Measurements from ENCODE around the gene HOMER3. TPM values are rescaled to one million over a fixed set of nuclear protein-coding genes. Genes with fewer than 3 reads are reported as not detected.
"Not testable (repeated sequence)": the region's sequence is repeated elsewhere in the genome, so short reads cannot be mapped to it uniquely, and the experiment has no call there.

HOMER3 gene
- total RNA-seq, 1 donor from 2014 or later: 30.9 TPM

DNA sequence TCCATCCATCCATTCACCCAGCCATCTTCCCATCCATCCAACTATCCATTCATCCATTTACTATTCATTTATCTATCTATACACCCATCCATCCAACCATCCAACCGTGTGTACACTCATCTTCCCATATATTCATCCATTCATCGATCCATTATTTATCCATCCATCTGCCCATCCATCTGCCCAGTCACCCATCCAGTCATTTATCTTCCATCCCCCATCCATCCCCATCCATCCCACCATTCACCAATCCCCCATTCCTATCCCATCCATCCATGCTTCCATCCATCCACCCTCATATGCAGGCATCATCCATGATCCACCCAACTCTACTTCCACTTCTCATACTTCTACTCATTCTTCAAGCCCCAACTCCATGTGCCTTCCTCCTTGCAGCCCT lies 14.0 kb upstream of the HOMER3 start:
- Histone ChIP-seq H3K9me3 (no peaks in the 10 kb centered on the region), H3K27ac (no peak overlapping the region), H3K4me3 (no peak overlapping the region), H3K27me3 (no peaks in the 10 kb centered on the region), H3K36me3 (no peaks in the 10 kb centered on the region), H3K4me1 (peaks cover 4% of the 10 kb centered on the region)
- TF ChIP-seq CTCF (IDR thresholded peaks at IDR 0.05) (no peak), POLR2A (IDR thresholded peaks at IDR 0.05) (no peak), POLR2AphosphoS5 (IDR thresholded peaks at IDR 0.05; ENCODE audit: insufficient read depth in 1 of 2, low read depth in 1 of 2) (no peak)
- DNase-seq (ENCODE audit: extremely low spot score in 2 of 2): no peak
- intact Hi-C loops (cut with DNase I): no loop called here

GRCh38 chr19:18954094-18954493 lies 13.1 kb upstream of the HOMER3 start:
- H3K4me3 ChIP-seq: no peak overlapping the region
- no peaks in the 10 kb centered on the region for H3K27me3 ChIP-seq
- no peaks in the 10 kb centered on the region for H3K9me3 ChIP-seq
- H3K4me1 ChIP-seq: peaks cover 4% of the 10 kb centered on the region
- H3K27ac ChIP-seq: no peak overlapping the region
- intact Hi-C loops (cut with DNase I): no loop called here
- no peaks in the 10 kb centered on the region for H3K36me3 ChIP-seq
- DNase-seq (ENCODE audit: extremely low spot score in 2 of 2): no peak
- TF ChIP-seq POLR2A (IDR thresholded peaks at IDR 0.05): no peak
- TF ChIP-seq CTCF (IDR thresholded peaks at IDR 0.05): no peak
- TF ChIP-seq POLR2AphosphoS5 (IDR thresholded peaks at IDR 0.05; ENCODE audit: insufficient read depth in 1 of 2, low read depth in 1 of 2): no peak

GRCh38 chr19:18952364-18953003 lies 11.5 kb upstream of the HOMER3 start:
- H3K4me1 ChIP-seq; H3K36me3 ChIP-seq; H3K27me3 ChIP-seq; H3K9me3 ChIP-seq; H3K27ac ChIP-seq; intact Hi-C loops (cut with DNase I); H3K4me3 ChIP-seq; DNase-seq (ENCODE audit: extremely low spot score in 2 of 2): not testable (repeated sequence)

DNA sequence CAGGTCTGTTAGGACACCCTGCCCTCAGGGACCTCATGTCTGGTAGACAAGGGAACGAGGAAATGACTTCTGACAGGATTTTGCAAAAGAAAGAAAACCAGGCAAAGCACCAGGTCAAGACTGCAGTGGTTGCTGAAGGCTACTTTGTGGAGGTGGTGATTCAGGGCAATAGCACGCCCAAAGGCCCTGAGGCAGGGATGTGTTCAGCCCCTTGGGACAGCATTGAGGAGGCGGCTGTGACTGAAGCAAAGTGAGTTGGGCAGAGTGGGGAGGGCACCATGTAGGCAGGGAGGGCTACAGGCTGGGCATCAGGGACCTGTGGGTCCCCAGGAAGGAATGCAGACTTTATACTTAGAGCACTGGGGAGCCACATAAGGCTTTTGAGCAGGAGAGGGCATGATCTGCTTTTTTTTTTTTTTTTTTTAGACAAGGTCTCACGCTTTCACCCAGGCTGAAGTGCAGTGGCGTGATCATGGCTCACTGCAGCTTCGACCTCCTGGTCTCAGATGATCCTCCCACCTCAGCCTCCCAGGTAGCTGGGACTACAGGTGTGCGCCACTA lies 10.8 kb upstream of the HOMER3 start:
- intact Hi-C loops (cut with DNase I): no loop called here
- Histone ChIP-seq H3K27ac (no peak overlapping the region), H3K9me3 (no peaks in the 10 kb centered on the region), H3K4me1 (peaks cover 4% of the 10 kb centered on the region), H3K36me3 (no peaks in the 10 kb centered on the region), H3K27me3 (no peaks in the 10 kb centered on the region), H3K4me3 (no peak overlapping the region)
- no peak for TF ChIP-seq POLR2A (IDR thresholded peaks at IDR 0.05)
- TF ChIP-seq POLR2AphosphoS5 (IDR thresholded peaks at IDR 0.05; ENCODE audit: insufficient read depth in 1 of 2, low read depth in 1 of 2): no peak
- no peak for TF ChIP-seq CTCF (IDR thresholded peaks at IDR 0.05)
- no peak for DNase-seq (ENCODE audit: extremely low spot score in 2 of 2)

DNA sequence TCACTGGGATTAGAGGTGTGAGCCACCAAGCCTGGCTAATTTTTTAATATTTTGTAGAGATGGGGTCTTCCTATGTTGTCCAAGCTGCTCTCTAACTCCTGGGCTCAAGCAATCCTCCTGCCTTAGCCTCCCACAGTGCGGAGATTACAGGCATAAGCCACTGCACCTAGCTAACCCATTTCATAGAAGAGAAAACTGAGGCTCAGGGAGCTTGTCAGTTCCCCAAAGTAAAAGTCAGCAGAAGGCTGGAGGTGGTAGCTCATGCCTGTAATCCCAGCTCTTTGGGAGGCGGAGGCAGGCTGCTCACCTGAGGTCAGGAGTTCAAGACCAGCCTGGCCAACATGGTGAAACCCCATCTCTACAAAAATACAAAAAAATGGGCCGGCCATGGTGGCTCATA lies 8.8 kb upstream of the HOMER3 start:
- H3K36me3 ChIP-seq: no peaks in the 10 kb centered on the region
- intact Hi-C loops (cut with DNase I): no loop called here

More for the DNA sequence above, 8.8 kb upstream of the HOMER3 start:
- peaks cover 4% of the 10 kb centered on the region for H3K4me1 ChIP-seq
- H3K27me3 ChIP-seq: no peaks in the 10 kb centered on the region
- H3K9me3 ChIP-seq: no peaks in the 10 kb centered on the region
- TF ChIP-seq POLR2A (IDR thresholded peaks at IDR 0.05) (no peak), CTCF (IDR thresholded peaks at IDR 0.05) (no peak), POLR2AphosphoS5 (IDR thresholded peaks at IDR 0.05; ENCODE audit: insufficient read depth in 1 of 2, low read depth in 1 of 2) (no peak)
- H3K4me3 ChIP-seq: no peak overlapping the region
- H3K27ac ChIP-seq: no peak overlapping the region
- DNase-seq (ENCODE audit: extremely low spot score in 2 of 2): no peak

Data from vagina (tissue), 2 donors.